ENCODE results near the gene CFAP52. TPM values are rescaled to one million over a fixed set of nuclear protein-coding genes. Genes with fewer than 3 reads are reported as not detected.
"Not testable (repeated sequence)": the region's sequence is repeated elsewhere in the genome, so short reads cannot be mapped to it uniquely, and the experiment has no call there.

The CFAP52 gene
- total and polyA plus RNA-seq, 2 of the 13 experiments (the other 11 are each of a cell fraction or from before 2014, with no cell fraction given), result not detected

DNA sequence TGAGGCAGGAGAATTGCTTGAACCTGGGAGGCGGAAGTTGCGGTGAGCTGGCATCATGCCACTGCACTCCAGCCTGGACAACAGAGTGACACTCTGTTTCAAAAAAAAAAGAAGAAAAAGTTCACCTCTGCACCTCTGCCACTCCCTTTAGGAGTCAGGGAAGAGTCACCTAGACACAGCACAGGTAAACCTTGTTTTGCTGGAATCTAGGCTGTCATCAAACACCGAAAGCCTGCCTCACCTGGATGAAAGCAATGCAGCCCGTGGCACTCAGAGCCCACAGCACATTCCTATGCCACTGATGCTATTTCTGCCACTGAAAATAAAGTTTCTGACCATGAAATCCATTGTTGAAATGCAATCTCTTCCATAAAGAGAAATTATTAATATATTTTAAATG is 22.2 kb downstream of the CFAP52 start:
- 33% methylated on average over 4 of the region's 4 CpGs for WGBS (ENCODE audit: low lambda C conversion rate)
- Histone ChIP-seq H3K9ac (ENCODE audit: insufficient read depth, low read depth, low read length) (no peak overlapping the region), H3K4me1 (ENCODE audit: insufficient read depth, low read length) (no peaks in the 10 kb centered on the region), H3K36me3 (replicated peaks in 1 of 2; ENCODE audit: control insufficient read depth in 1 of 2, insufficient read depth in 2 of 2, low read length in 2 of 2) (no peaks in the 10 kb centered on the region), H3K9me3 (ENCODE audit: low read length) (no peaks in the 10 kb centered on the region), H4K20me1 (ENCODE audit: insufficient read depth, low read length) (no peaks in the 10 kb centered on the region), H3K79me2 (ENCODE audit: insufficient read depth, low read length) (no peaks in the 10 kb centered on the region), H3K27ac (ENCODE audit: extremely low read length, insufficient read depth, low read length) (no peak overlapping the region), H3K27me3 (ENCODE audit: control insufficient read depth in 1 of 2, insufficient read depth in 2 of 2, low read length in 2 of 2) (peaks cover 0 to 13% of the 10 kb centered on the region in 2 experiments; a peak in 2 of 5 replicates), H2AFZ (ENCODE audit: low read length) (no peak overlapping the region), H3K4me3 (replicated peaks in 1 of 3; ENCODE audit: insufficient read depth in 1 of 3, low read depth in 2 of 3, low read length in 3 of 3) (no peak overlapping the region), H3K4me2 (ENCODE audit: low read depth, low read length) (no peak overlapping the region)
- in situ Hi-C loops (cut with HindIII; ENCODE audit: extremely low pct_ligation_motif_present, low pct_unique_long_range_greater_than_20kb) (no loop called here), intact Hi-C loops (cut with micrococcal nuclease; ENCODE audit: unreplicated experiment) (no loop called here)
- BruUV-seq (replicated peaks), result no TSS peak
- ChIA-PET POLR2A (no interaction called here), CTCF (ENCODE audit: low intra/inter-chr PET ratio, low total read pairs) (no interaction called here)
- TF ChIP-seq ZSCAN21 (CRISPR knock-in tag; IDR thresholded peaks at IDR 0.05; ENCODE audit: borderline replicate concordance), result no peak
- no peak for FAIRE-seq
- DNase-seq (ENCODE audit: low spot score), result no peak
- ATAC-seq, result no peak

GRCh38 chr17:9604583-9604982 is 28.1 kb downstream of the CFAP52 start:
- H3K4me1 ChIP-seq (ENCODE audit: insufficient read depth, low read length); ATAC-seq; H3K79me2 ChIP-seq (ENCODE audit: insufficient read depth, low read length); H3K9ac ChIP-seq (ENCODE audit: insufficient read depth, low read depth, low read length); CTCF ChIA-PET (ENCODE audit: low intra/inter-chr PET ratio, low total read pairs); H3K4me2 ChIP-seq (ENCODE audit: low read depth, low read length); BruUV-seq (replicated peaks); H3K4me3 ChIP-seq (replicated peaks in 1 of 3; ENCODE audit: insufficient read depth in 1 of 3, low read depth in 2 of 3, low read length in 3 of 3); H3K27ac ChIP-seq (ENCODE audit: extremely low read length, insufficient read depth, low read length); H3K36me3 ChIP-seq (replicated peaks in 1 of 2; ENCODE audit: control insufficient read depth in 1 of 2, insufficient read depth in 2 of 2, low read length in 2 of 2); H3K9me3 ChIP-seq (ENCODE audit: low read length); H4K20me1 ChIP-seq (ENCODE audit: insufficient read depth, low read length); in situ Hi-C loops (cut with HindIII; ENCODE audit: extremely low pct_ligation_motif_present, low pct_unique_long_range_greater_than_20kb); FAIRE-seq; DNase-seq (ENCODE audit: low spot score); POLR2A ChIA-PET; H2AFZ ChIP-seq (ENCODE audit: low read length); intact Hi-C loops (cut with micrococcal nuclease; ENCODE audit: unreplicated experiment): not testable (repeated sequence)
- peaks cover 0 to 10% of the 10 kb centered on the region in 2 experiments; a peak in 1 of 5 replicates for H3K27me3 ChIP-seq (ENCODE audit: control insufficient read depth in 1 of 2, insufficient read depth in 2 of 2, low read length in 2 of 2)
- WGBS (ENCODE audit: low lambda C conversion rate), result 16% methylated on average over 5 of the region's 5 CpGs

- in situ Hi-C loops (cut with HindIII; ENCODE audit: extremely low pct_ligation_motif_present, low pct_unique_long_range_greater_than_20kb) (no loop called here), intact Hi-C loops (cut with micrococcal nuclease; ENCODE audit: unreplicated experiment) (no loop called here)
- H2AFZ ChIP-seq (ENCODE audit: low read length), result no peak overlapping the region
- no peaks in the 10 kb centered on the region for H4K20me1 ChIP-seq (ENCODE audit: insufficient read depth, low read length)
- H3K9me3 ChIP-seq (ENCODE audit: low read length), result no peaks in the 10 kb centered on the region
- H3K79me2 ChIP-seq (ENCODE audit: insufficient read depth, low read length), result no peaks in the 10 kb centered on the region
- CTCF ChIA-PET (ENCODE audit: low intra/inter-chr PET ratio, low total read pairs), result no interaction called here
- no peak overlapping the region for H3K27ac ChIP-seq (ENCODE audit: extremely low read length, insufficient read depth, low read length)
- no peaks in the 10 kb centered on the region for H3K4me1 ChIP-seq (ENCODE audit: insufficient read depth, low read length)
- peaks cover 0 to 10% of the 10 kb centered on the region in 2 experiments; a peak in 1 of 5 replicates for H3K27me3 ChIP-seq (ENCODE audit: control insufficient read depth in 1 of 2, insufficient read depth in 2 of 2, low read length in 2 of 2)
- 4% methylated on average over 6 of the region's 6 CpGs for WGBS (ENCODE audit: low lambda C conversion rate)
- H3K4me2 ChIP-seq (ENCODE audit: low read depth, low read length), result no peak overlapping the region
- H3K36me3 ChIP-seq (replicated peaks in 1 of 2; ENCODE audit: control insufficient read depth in 1 of 2, insufficient read depth in 2 of 2, low read length in 2 of 2), result no peaks in the 10 kb centered on the region
- POLR2A ChIA-PET, result no interaction called here
- FAIRE-seq (no peak), DNase-seq (ENCODE audit: low spot score) (no peak), ATAC-seq (no peak)
- H3K4me3 ChIP-seq (replicated peaks in 1 of 3; ENCODE audit: insufficient read depth in 1 of 3, low read depth in 2 of 3, low read length in 3 of 3), result no peak overlapping the region
- no TSS peak for BruUV-seq (replicated peaks)
- H3K9ac ChIP-seq (ENCODE audit: insufficient read depth, low read depth, low read length), result no peak overlapping the region
- TF ChIP-seq ZNF790 (CRISPR knock-in tag; IDR thresholded peaks at IDR 0.05; ENCODE audit: borderline replicate concordance) (no peak), ZNF513 (CRISPR knock-in tag; conservative IDR thresholded peaks at IDR 0.05) (no peak), NRL (CRISPR knock-in tag; IDR thresholded peaks at IDR 0.05; ENCODE audit: borderline replicate concordance) (no peak), CREB1 (IDR thresholded peaks at IDR 0.05) (peak; percentile 90), CREB1 (CRISPR knock-in tag; IDR thresholded peaks at IDR 0.05) (no peak), ZNF564 (CRISPR knock-in tag; IDR thresholded peaks at IDR 0.05) (no peak), HNRNPUL1 (IDR thresholded peaks at IDR 0.05; ENCODE audit: low read depth, low read length) (no peak)
Observed at GRCh38 chr17:9606453-9606852, 30.0 kb downstream of the CFAP52 start.
